Left lung (tissue), 10 donors: ENCODE measurements around the gene TMC3. TPM values are rescaled to one million over a fixed set of nuclear protein-coding genes. Genes with fewer than 3 reads are reported as not detected.

Source experiments
- ATAC-seq: fragments of 200-7000 bp; cut with Tn5 transposase; one replicate; pipeline ENCODE4 v1.9.1; 2020; ENCODE audit warnings: moderate library complexity
- DNase-seq, 4 donors: peaks; one replicate each; pipeline ENCODE4 v3.0.0-alpha.2; 2013 to 2020
- H3K27ac ChIP-seq, 2 donors: fragments of 200-600 bp; sonication (generic) in 1 of 2; one replicate each; pipeline versions ENCODE4 v1.5.0 to v1.8.0; 2020 to 2021
- H3K27me3 ChIP-seq, 2 donors: fragments of 200-600 bp; sonication (generic) in 1 of 2; one replicate each; pipeline versions ENCODE4 v1.5.0 to v1.8.0; 2020 to 2021
- H3K36me3 ChIP-seq, 2 donors: fragments of 200-600 bp; sonication (generic) in 1 of 2; one replicate each; pipeline versions ENCODE4 v1.5.0 to v1.8.0; 2020 to 2021
- H3K4me1 ChIP-seq, 2 donors: fragments of 200-600 bp; one replicate each; pipeline ENCODE4 v1.8.0; 2021
- H3K4me3 ChIP-seq, 2 donors: fragments of 200-600 bp; sonication (generic) in 1 of 2; one replicate each; pipeline versions ENCODE4 v1.5.0 to v1.8.0; 2020 to 2021; ENCODE audit warnings: mild to moderate bottlenecking in 1 of 2
- H3K9me3 ChIP-seq, 2 donors: fragments of 200-600 bp; sonication (generic) in 1 of 2; one replicate each; pipeline versions ENCODE4 v1.5.0 to v1.8.0; 2020 to 2021
- intact Hi-C, 2 donors: fragments of 100-400 bp; cut with DNase I; formaldehyde crosslinking; loops; one replicate each; pipeline versions ENCODE4 v1.11.2 to v1.14.2; 2022
- polyA plus RNA-seq, 6 donors: library from polyadenylated mRNA; unstranded; fragments of 120-200 nt; gene quantifications; one replicate each; pipeline ENCODE4 v1.2.1, GENCODE V29; 2013; ENCODE audit not compliant: insufficient read length in 6 of 6
- total RNA-seq, 2 donors: library from RNA; stranded (reverse); fragmentation: NEBNext Ultra II Directional; extraction: Animal tissue kit (Norgen Biotek cat#: 25700); gene quantifications; one replicate each; pipeline ENCODE4 v1.2.1, GENCODE V29; 2021
- TF ChIP-seq, protein P1 (sequence below), 2 donors: fragments of 200-600 bp; sonication (generic) in 1 of 2; IDR thresholded peaks; one replicate each; pipeline versions ENCODE4 v1.5.0 to v1.8.0; 2021; ENCODE audit warnings: antibody characterized with exemption in 2 of 2
- donor health status: DM: no; HTN: yes; CAD: no.
- donor health status: DM: no; HTN: no; CAD: no.

The TMC3 gene
- total and polyA plus RNA-seq, 8 donors = 0.14 to 0.31 (median 0.25) TPM; not detected in 2

DNA sequence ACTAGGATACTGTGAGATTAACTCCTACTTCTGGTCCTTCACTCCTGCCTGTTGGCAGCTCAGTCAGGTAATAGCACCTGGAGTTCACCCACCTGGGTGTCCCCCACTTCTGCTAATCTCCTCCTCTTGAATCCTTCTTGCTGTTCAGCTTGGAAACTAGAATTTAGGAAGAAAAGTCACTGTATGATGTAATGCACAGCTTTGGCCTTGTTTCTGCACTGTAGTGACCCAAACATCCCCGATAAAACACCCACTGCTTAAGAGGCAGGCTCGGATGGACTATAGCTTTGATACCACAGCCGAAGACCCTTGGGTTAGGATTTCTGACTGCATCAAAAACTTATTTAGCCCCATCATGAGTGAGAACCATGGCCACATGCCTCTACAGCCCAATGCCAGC, 74.9 kb downstream of the TMC3 start:
- H3K27me3 ChIP-seq = no peaks in the 10 kb centered on the region
- H3K4me1 ChIP-seq = peaks cover 19 to 98% of the 10 kb centered on the region in 2 donors
- peak overlapping the region in 1 of 2 donors; percentile 85 for H3K27ac ChIP-seq
- DNase-seq (no peak), ATAC-seq (no peak)
- H3K9me3 ChIP-seq = no peaks in the 10 kb centered on the region
- H3K4me3 ChIP-seq = peak overlapping the region in 1 of 2 donors; percentile 48
- intact Hi-C loops = no loop called here
- H3K36me3 ChIP-seq = peaks cover 0 to 36% of the 10 kb centered on the region in 2 donors
- TF ChIP-seq, protein P1, sequence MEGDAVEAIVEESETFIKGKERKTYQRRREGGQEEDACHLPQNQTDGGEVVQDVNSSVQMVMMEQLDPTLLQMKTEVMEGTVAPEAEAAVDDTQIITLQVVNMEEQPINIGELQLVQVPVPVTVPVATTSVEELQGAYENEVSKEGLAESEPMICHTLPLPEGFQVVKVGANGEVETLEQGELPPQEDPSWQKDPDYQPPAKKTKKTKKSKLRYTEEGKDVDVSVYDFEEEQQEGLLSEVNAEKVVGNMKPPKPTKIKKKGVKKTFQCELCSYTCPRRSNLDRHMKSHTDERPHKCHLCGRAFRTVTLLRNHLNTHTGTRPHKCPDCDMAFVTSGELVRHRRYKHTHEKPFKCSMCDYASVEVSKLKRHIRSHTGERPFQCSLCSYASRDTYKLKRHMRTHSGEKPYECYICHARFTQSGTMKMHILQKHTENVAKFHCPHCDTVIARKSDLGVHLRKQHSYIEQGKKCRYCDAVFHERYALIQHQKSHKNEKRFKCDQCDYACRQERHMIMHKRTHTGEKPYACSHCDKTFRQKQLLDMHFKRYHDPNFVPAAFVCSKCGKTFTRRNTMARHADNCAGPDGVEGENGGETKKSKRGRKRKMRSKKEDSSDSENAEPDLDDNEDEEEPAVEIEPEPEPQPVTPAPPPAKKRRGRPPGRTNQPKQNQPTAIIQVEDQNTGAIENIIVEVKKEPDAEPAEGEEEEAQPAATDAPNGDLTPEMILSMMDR (IDR thresholded peaks at IDR 0.05) = no peak

DNA sequence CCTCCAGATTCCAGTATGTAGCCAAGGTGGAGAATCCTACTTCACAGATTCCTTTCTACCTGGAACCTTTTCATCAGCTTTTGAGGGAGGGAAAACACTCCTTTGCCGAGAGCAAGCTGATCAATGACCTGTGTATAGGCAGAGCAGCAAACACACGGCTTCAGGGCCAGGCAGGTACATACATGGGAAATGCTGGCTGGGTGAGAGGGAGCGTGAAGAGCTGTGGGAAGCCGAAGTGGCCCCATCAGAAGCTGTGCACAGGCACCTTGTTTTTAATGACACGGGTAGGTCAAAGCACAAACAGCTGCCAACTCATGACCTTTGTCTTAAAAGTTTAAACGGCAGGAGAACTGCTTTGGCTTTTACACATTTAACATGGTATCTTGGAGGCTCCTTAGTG, 75.4 kb downstream of the TMC3 start:
- intact Hi-C loops = no loop called here
- peak overlapping the region in 1 of 2 donors; percentile 48 for H3K4me3 ChIP-seq
- ATAC-seq (no peak), DNase-seq (no peak)
- H3K27me3 ChIP-seq = no peaks in the 10 kb centered on the region
- H3K4me1 ChIP-seq = peaks cover 15 to 98% of the 10 kb centered on the region in 2 donors
- peaks cover 0 to 31% of the 10 kb centered on the region in 2 donors for H3K36me3 ChIP-seq
- no peaks in the 10 kb centered on the region for H3K9me3 ChIP-seq
- peak overlapping the region; percentile 81 to 85 for H3K27ac ChIP-seq
- TF ChIP-seq, protein P1 (IDR thresholded peaks at IDR 0.05) = no peak

DNA sequence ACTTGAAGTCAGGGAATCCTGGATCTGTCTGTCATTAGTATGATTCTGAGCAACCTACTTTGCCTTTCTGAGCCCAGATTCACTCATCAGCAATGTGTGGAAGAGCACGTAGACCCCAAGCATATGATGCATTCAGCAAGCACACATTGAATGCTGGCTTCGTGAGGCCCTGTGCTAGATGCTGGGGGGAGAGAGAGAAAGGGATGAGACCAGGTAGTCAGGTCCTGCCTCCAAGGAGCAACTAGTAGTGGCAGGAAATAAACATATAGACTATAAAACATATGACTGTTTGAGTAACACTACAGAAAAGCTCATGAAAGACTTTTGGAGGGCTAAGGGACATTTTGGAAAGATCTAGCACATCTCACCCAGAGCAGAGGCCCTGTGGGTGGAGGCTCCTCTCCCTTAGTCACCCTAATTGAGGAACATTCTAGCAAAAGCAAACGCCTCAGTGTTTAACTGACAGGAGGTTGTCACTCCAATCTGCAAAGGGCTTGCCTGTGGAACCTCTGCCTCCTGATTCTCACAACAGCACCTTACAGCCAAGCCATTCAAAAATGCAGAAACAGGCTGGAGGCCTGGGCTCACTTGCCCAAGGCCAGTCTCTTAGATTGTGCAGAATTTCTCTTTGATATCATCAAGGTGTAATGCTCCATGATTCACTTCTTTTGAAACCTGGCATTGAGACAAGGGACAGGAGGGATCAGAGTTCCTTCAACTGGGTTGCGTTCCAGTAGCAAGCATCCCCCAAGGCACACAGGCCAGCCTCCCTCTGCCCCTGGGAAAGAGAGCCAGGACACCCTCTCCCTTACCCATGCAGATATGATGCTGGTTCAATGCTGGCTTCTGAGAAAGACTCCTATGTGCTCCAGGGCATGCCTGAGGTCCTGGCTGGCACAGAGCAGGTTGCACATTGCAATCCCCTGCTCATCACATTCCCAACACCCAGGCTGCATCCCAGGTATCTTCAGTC, 76.1 kb downstream of the TMC3 start:
- ATAC-seq = peak; percentile 14
- H3K27ac ChIP-seq = peak overlapping the region; percentile 81 to 85
- H3K36me3 ChIP-seq = peaks cover 0 to 24% of the 10 kb centered on the region in 2 donors
- peaks cover 8 to 98% of the 10 kb centered on the region in 2 donors for H3K4me1 ChIP-seq
- DNase-seq = no peak
- peak overlapping the region in 1 of 2 donors; percentile 48 for H3K4me3 ChIP-seq
- TF ChIP-seq, protein P1 (IDR thresholded peaks at IDR 0.05) = no peak
- H3K27me3 ChIP-seq = no peaks in the 10 kb centered on the region
- no peaks in the 10 kb centered on the region for H3K9me3 ChIP-seq
- intact Hi-C loops = no loop called here

DNA sequence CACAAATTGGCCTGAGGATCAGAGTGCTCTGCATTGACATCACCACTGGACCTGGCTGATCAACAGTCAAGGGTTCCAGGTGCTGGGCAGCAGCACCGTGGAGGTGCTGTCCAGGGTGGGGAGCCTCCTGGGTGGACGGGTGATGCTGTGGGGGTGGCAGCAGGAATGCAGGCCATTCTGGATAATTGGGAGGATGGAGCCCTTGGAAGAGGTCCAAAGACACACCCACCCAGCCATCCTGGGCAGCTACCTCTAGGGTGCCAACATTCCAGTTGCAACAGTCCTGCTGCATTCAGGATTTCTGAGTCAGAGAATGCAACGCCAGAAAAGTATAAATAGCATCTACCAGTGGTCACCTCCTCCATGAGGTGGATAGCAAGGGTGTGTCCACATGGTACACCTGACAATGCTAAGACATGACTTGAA, 76.9 kb downstream of the TMC3 start:
- TF ChIP-seq, protein P1 (IDR thresholded peaks at IDR 0.05) = no peak
- ATAC-seq (peak; percentile 6), DNase-seq (no peak)
- peaks cover 4 to 98% of the 10 kb centered on the region in 2 donors for H3K4me1 ChIP-seq
- no peaks in the 10 kb centered on the region for H3K27me3 ChIP-seq
- intact Hi-C loops = no loop called here
- peak overlapping the region in 1 of 2 donors; percentile 48 for H3K4me3 ChIP-seq
- H3K36me3 ChIP-seq = peaks cover 0 to 22% of the 10 kb centered on the region in 2 donors
- H3K27ac ChIP-seq = peak overlapping the region; percentile 81 to 85
- no peaks in the 10 kb centered on the region for H3K9me3 ChIP-seq

DNA sequence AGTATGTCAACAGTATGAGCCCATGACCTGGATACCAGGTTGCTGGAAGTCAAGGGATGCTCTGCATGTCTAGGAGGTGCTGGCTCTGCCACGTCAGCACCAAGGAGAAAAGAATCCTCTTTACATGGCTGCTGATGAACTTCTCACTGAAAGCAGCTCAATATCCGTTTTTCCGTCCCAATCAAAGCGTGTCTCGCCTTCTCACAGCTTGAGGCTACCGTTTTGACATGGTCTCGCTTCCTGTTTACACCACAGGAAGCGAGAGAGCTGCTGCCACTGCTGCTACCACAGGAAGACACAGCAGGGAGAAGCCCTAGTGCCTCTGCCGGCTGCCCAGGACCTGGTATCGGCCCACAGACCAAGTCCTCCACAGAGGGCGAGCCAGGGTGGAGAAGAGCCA, 77.3 kb downstream of the TMC3 start:
- H3K4me1 ChIP-seq = peaks cover 4 to 95% of the 10 kb centered on the region in 2 donors
- peak in 2 of 4 donors; percentile 80 to 84 for DNase-seq

More for the DNA sequence above, 77.3 kb downstream of the TMC3 start:
- H3K36me3 ChIP-seq = peaks cover 0 to 18% of the 10 kb centered on the region in 2 donors
- TF ChIP-seq, protein P1 (IDR thresholded peaks at IDR 0.05) = no peak
- peak overlapping the region; percentile 81 to 85 for H3K27ac ChIP-seq
- H3K4me3 ChIP-seq = peak overlapping the region in 1 of 2 donors; percentile 48
- H3K9me3 ChIP-seq = no peaks in the 10 kb centered on the region
- H3K27me3 ChIP-seq = no peaks in the 10 kb centered on the region
- peak; percentile 66 for ATAC-seq
- intact Hi-C loops = no loop called here
